Iris pigment epithelial cell (primary cell): ENCODE measurements around the gene DDX49.
"Not testable (repeated sequence)": the region's sequence is repeated elsewhere in the genome, so short reads cannot be mapped to it uniquely, and the experiment has no call there.

Source experiments
- DNase-seq: peaks from one replicate; pipeline ENCODE4 v3.0.0-alpha.2; 2011; ENCODE audit warnings: low read depth

DDX49 gene

GRCh38 chr19:18910801-18911436 is 8.6 kb upstream of the DDX49 start:
- DNase-seq = no peak

- no peak for DNase-seq
Measured at GRCh38 chr19:18912933-18913332, 6.6 kb upstream of the DDX49 start.

GRCh38 chr19:18913466-18913865 is 6.0 kb upstream of the DDX49 start:
- DNase-seq = no peak

GRCh38 chr19:18915639-18916038 is 3.9 kb upstream of the DDX49 start:
- peak; percentile 37 for DNase-seq

- not testable (repeated sequence) for DNase-seq
Measured at GRCh38 chr19:18917593-18917992, 1.9 kb upstream of the DDX49 start.

- DNase-seq = peak; percentile 26
Measured at GRCh38 chr19:18919900-18920214, 342 bp downstream of the DDX49 start.

- no peak for DNase-seq
Measured at GRCh38 chr19:18920400-18920799, 885 bp downstream of the DDX49 start.

GRCh38 chr19:18921593-18921992 is 2.1 kb downstream of the DDX49 start:
- no peak for DNase-seq

- no peak for DNase-seq
Measured at GRCh38 chr19:18922228-18922985, 2.9 kb downstream of the DDX49 start.

GRCh38 chr19:18924684-18925213 is 5.2 kb downstream of the DDX49 start:
- DNase-seq = no peak

GRCh38 chr19:18928018-18928805 is 8.7 kb downstream of the DDX49 start:
- no peak for DNase-seq

GRCh38 chr19:18929311-18929710 is 9.8 kb downstream of the DDX49 start:
- no peak for DNase-seq

- DNase-seq = no peak
Measured at GRCh38 chr19:18931316-18932162, 12.0 kb downstream of the DDX49 start.

- peak; percentile 44 for DNase-seq
Measured at GRCh38 chr19:18932216-18932841, 12.8 kb downstream of the DDX49 start.

GRCh38 chr19:18933297-18933696 is 13.8 kb downstream of the DDX49 start:
- DNase-seq = no peak

GRCh38 chr19:18939163-18939562 is 19.6 kb downstream of the DDX49 start:
- DNase-seq = no peak

GRCh38 chr19:18939922-18940768 is 20.6 kb downstream of the DDX49 start:
- DNase-seq = peak; percentile 54

GRCh38 chr19:18940769-18941627 is 21.5 kb downstream of the DDX49 start, which contains the start of gene HOMER3:
Gene HOMER3, minus strand, starts transcription at chr19:18941217. Its CDS starts 2,235 bp downstream, at chr19:18938982.
- DNase-seq = peak; percentile 43

GRCh38 chr19:18941628-18942354 is 22.3 kb downstream of the DDX49 start:
- no peak for DNase-seq
